Fibroblast of lung (primary cell): Measurements from ENCODE around the gene LMOD2. TPM values are rescaled to one million over a fixed set of nuclear protein-coding genes. Genes with fewer than 3 reads are reported as not detected.

ENCODE experiments used
- DNase-seq, 2 donors: peaks; one replicate each; pipeline versions ENCODE4 v3.0.0 to v3.0.0-alpha.2; 2010; ENCODE audit warnings: low read depth in 2 of 2
- H2AFZ ChIP-seq: 2 replicates; pipeline ENCODE4 v1.5.1; 2012; ENCODE audit warnings: low read length, control low read depth, inconsistent platforms
- H3K27ac ChIP-seq: 2 replicates; pipeline ENCODE4 v1.5.1; 2011; ENCODE audit warnings: low read length, control low read depth; ENCODE audit not compliant: insufficient read depth
- H3K27me3 ChIP-seq: 2 replicates; pipeline ENCODE4 v1.5.1; 2011; ENCODE audit warnings: mild to moderate bottlenecking, low read length; ENCODE audit not compliant: control insufficient read depth, insufficient read depth
- H3K36me3 ChIP-seq: 2 replicates; pipeline ENCODE4 v1.5.1; 2011; ENCODE audit warnings: low read length; ENCODE audit not compliant: control insufficient read depth, insufficient read depth
- H3K4me1 ChIP-seq: 2 replicates; pipeline ENCODE4 v1.5.1; 2011; ENCODE audit warnings: low read length; ENCODE audit not compliant: control insufficient read depth, insufficient read depth; ENCODE audit errors: extremely low read depth
- H3K4me2 ChIP-seq: 2 replicates; pipeline ENCODE4 v1.5.1; 2011; ENCODE audit warnings: low read length, control low read depth; ENCODE audit not compliant: insufficient read depth; ENCODE audit errors: extremely low read depth
- H3K4me3 ChIP-seq, 4 experiments: fragments of 200-600 bp in 1 of 4; sonication (generic) in 1 of 4; replicated peaks in 1 of 4; 2 replicates each; pipeline ENCODE4 v1.5.1; 2011 to 2016; ENCODE audit warnings: low read length in 4 of 4, low read depth in 3 of 4, mild to moderate bottlenecking in 3 of 4, control low read depth in 2 of 4, inconsistent platforms in 1 of 4, mixed read lengths in 1 of 4; ENCODE audit not compliant: insufficient read depth in 1 of 4; ENCODE audit errors: control extremely low read depth in 1 of 4
- H3K79me2 ChIP-seq: 2 replicates; pipeline ENCODE4 v1.5.1; 2012; ENCODE audit warnings: mild to moderate bottlenecking, low read length, inconsistent platforms; ENCODE audit not compliant: control insufficient read depth, insufficient read depth
- H3K9ac ChIP-seq: 2 replicates; pipeline ENCODE4 v1.5.1; 2011; ENCODE audit warnings: mild to moderate bottlenecking, low read length, control low read depth; ENCODE audit not compliant: insufficient read depth
- H3K9me3 ChIP-seq: 2 replicates; pipeline ENCODE4 v1.5.1; 2012; ENCODE audit warnings: low read depth, low read length; ENCODE audit not compliant: control insufficient read depth, insufficient read depth
- H4K20me1 ChIP-seq: 2 replicates; pipeline ENCODE4 v1.5.1; 2011; ENCODE audit warnings: low read length; ENCODE audit not compliant: control insufficient read depth, insufficient read depth; ENCODE audit errors: extremely low read depth
- EZH2 ChIP-seq: IDR thresholded peaks from 2 replicates; pipeline ENCODE4 v1.5.1; 2012; ENCODE audit warnings: low read length, control low read depth, mild to moderate bottlenecking; ENCODE audit errors: missing control alignments
- polyA plus RNA-seq, 2 donors: library from polyadenylated mRNA; depleted of rRNA in 1 of 2; stranded (reverse) in 1 of 2; unstranded in 1 of 2; fragments of >200 nt; gene quantifications; 2 replicates each; pipeline ENCODE4 v1.2.1, GENCODE V29; 2011 to 2012; ENCODE audit warnings: missing spikeins in 1 of 2
- total RNA-seq: library from RNA; depleted of rRNA; stranded (reverse); fragments of >200 nt; gene quantifications from 2 replicates; pipeline ENCODE4 v1.2.1, GENCODE V29; 2014
- TF ChIP-seq, protein P1 (sequence below), 2 donors: IDR thresholded peaks in 1 of 2; conservative IDR thresholded peaks in 1 of 2; 1 replicate in 1 of 2; 2 replicates in 1 of 2; pipeline ENCODE4 v1.5.1; 2011 to 2012; ENCODE audit warnings: low read length in 2 of 2, control low read depth in 1 of 2, inconsistent platforms in 1 of 2, low read depth in 1 of 2, mild to moderate bottlenecking in 1 of 2

The LMOD2 gene
- total and polyA plus RNA-seq, 2 donors (not counting 1 experiment from before 2014, with no cell fraction given) = not detected

DNA sequence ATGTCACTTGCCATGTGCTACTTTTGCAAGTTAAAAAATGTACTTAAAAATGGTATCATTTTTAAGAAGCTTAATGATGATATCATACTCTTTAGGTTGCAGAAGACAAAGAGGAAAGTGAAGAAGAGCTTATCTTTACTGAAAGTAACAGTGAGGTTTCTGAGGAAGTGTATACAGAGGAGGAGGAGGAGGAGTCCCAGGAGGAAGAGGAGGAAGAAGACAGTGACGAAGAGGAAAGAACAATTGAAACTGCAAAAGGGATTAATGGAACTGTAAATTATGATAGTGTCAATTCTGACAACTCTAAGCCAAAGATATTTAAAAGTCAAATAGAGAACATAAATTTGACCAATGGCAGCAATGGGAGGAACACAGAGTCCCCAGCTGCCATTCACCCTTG lies 6.1 kb downstream of the LMOD2 start:
- H3K4me3 ChIP-seq = no peak overlapping the region
- no peaks in the 10 kb centered on the region for H3K36me3 ChIP-seq
- no peaks in the 10 kb centered on the region for H3K9me3 ChIP-seq
- no peak overlapping the region for H3K9ac ChIP-seq
- no peak for TF ChIP-seq EZH2
- TF ChIP-seq, protein P1, sequence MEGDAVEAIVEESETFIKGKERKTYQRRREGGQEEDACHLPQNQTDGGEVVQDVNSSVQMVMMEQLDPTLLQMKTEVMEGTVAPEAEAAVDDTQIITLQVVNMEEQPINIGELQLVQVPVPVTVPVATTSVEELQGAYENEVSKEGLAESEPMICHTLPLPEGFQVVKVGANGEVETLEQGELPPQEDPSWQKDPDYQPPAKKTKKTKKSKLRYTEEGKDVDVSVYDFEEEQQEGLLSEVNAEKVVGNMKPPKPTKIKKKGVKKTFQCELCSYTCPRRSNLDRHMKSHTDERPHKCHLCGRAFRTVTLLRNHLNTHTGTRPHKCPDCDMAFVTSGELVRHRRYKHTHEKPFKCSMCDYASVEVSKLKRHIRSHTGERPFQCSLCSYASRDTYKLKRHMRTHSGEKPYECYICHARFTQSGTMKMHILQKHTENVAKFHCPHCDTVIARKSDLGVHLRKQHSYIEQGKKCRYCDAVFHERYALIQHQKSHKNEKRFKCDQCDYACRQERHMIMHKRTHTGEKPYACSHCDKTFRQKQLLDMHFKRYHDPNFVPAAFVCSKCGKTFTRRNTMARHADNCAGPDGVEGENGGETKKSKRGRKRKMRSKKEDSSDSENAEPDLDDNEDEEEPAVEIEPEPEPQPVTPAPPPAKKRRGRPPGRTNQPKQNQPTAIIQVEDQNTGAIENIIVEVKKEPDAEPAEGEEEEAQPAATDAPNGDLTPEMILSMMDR (conservative IDR thresholded peaks at IDR 0.05 in 1 of 2, IDR thresholded peaks at IDR 0.05 in 1 of 2; ENCODE audit: low read depth in 1 of 2, low read length in 2 of 2) = no peak
- no peaks in the 10 kb centered on the region for H3K27me3 ChIP-seq
- no peak overlapping the region for H3K4me2 ChIP-seq
- no peak overlapping the region for H2AFZ ChIP-seq
- no peaks in the 10 kb centered on the region for H4K20me1 ChIP-seq
- H3K79me2 ChIP-seq = no peaks in the 10 kb centered on the region
- no peaks in the 10 kb centered on the region for H3K4me1 ChIP-seq
- H3K27ac ChIP-seq = no peak overlapping the region
- DNase-seq = no peak

- Histone ChIP-seq H3K27me3 (no peaks in the 10 kb centered on the region), H3K36me3 (no peaks in the 10 kb centered on the region), H3K4me3 (no peak overlapping the region), H3K9me3 (no peaks in the 10 kb centered on the region), H3K4me2 (no peak overlapping the region), H3K4me1 (no peaks in the 10 kb centered on the region), H4K20me1 (no peaks in the 10 kb centered on the region), H3K9ac (no peak overlapping the region), H3K79me2 (no peaks in the 10 kb centered on the region), H3K27ac (no peak overlapping the region), H2AFZ (no peak overlapping the region)
- TF ChIP-seq, protein P1 (conservative IDR thresholded peaks at IDR 0.05 in 1 of 2, IDR thresholded peaks at IDR 0.05 in 1 of 2; ENCODE audit: low read depth in 1 of 2, low read length in 2 of 2) = no peak
- TF ChIP-seq EZH2 = no peak
- DNase-seq = no peak
Observed at GRCh38 chr7:123662293-123662692, 6.6 kb downstream of the LMOD2 start.

DNA sequence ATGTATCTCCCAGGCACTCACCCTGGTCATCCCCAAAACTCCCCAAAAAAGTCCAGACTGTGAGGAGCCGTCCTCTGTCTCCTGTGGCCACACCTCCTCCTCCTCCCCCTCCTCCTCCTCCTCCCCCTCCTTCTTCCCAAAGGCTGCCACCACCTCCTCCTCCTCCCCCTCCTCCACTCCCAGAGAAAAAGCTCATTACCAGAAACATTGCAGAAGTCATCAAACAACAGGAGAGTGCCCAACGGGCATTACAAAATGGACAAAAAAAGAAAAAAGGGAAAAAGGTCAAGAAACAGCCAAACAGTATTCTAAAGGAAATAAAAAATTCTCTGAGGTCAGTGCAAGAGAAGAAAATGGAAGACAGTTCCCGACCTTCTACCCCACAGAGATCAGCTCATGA lies 7.1 kb downstream of the LMOD2 start:
- no peaks in the 10 kb centered on the region for H3K27me3 ChIP-seq
- H3K36me3 ChIP-seq = no peaks in the 10 kb centered on the region
- no peak overlapping the region for H2AFZ ChIP-seq
- no peaks in the 10 kb centered on the region for H4K20me1 ChIP-seq
- no peak overlapping the region for H3K9ac ChIP-seq
- TF ChIP-seq EZH2 = no peak
- TF ChIP-seq, protein P1 (conservative IDR thresholded peaks at IDR 0.05 in 1 of 2, IDR thresholded peaks at IDR 0.05 in 1 of 2; ENCODE audit: low read depth in 1 of 2, low read length in 2 of 2) = no peak
- no peaks in the 10 kb centered on the region for H3K4me1 ChIP-seq
- H3K4me3 ChIP-seq = no peak overlapping the region
- H3K9me3 ChIP-seq = no peaks in the 10 kb centered on the region
- H3K27ac ChIP-seq = no peak overlapping the region
- no peaks in the 10 kb centered on the region for H3K79me2 ChIP-seq
- H3K4me2 ChIP-seq = no peak overlapping the region
- DNase-seq = no peak
